Hepatocyte (in vitro differentiated cells): Measurements from ENCODE around the gene PRELID1. TPM values are rescaled to one million over a fixed set of nuclear protein-coding genes. Genes with fewer than 3 reads are reported as not detected.

Experiments used
- DNase-seq: peaks from one replicate; pipeline ENCODE4 v3.0.0-alpha.2; 2016; ENCODE audit warnings: low spot score
- H2AFZ ChIP-seq: fragments of 200-600 bp; sonication (generic); 2 replicates; pipeline ENCODE4 v1.6.0; 2016; ENCODE audit warnings: antibody characterized with exemption, mild to moderate bottlenecking
- H3K27ac ChIP-seq: fragments of 200-600 bp; sonication (generic); 2 replicates; pipeline ENCODE4 v1.5.1; 2016; ENCODE audit warnings: mild to moderate bottlenecking
- H3K27me3 ChIP-seq: fragments of 200-600 bp; sonication (generic); 2 replicates; pipeline ENCODE4 v1.6.1; 2016
- H3K36me3 ChIP-seq: fragments of 200-600 bp; sonication (generic); replicated peaks from 2 replicates; pipeline ENCODE4 v1.5.1; 2016; ENCODE audit warnings: low read depth; ENCODE audit not compliant: insufficient read depth
- H3K4me1 ChIP-seq: fragments of 200-600 bp; sonication (generic); 2 replicates; pipeline ENCODE4 v1.5.1; 2016; ENCODE audit warnings: mild to moderate bottlenecking, moderate library complexity; ENCODE audit not compliant: insufficient read depth
- H3K4me2 ChIP-seq: fragments of 200-600 bp; sonication (generic); 2 replicates; pipeline ENCODE4 v1.6.0; 2016
- H3K4me3 ChIP-seq: fragments of 200-600 bp; sonication (generic); 2 replicates; pipeline ENCODE4 v1.5.1; 2016; ENCODE audit warnings: mild to moderate bottlenecking
- H3K79me2 ChIP-seq: fragments of 200-600 bp; sonication (generic); 2 replicates; pipeline ENCODE4 v1.6.0; 2017; ENCODE audit warnings: mild to moderate bottlenecking
- H3K9me2 ChIP-seq: fragments of 200-600 bp; sonication (generic); replicated peaks from 2 replicates; pipeline ENCODE4 v1.6.0; 2017; ENCODE audit warnings: mild to moderate bottlenecking; ENCODE audit not compliant: insufficient read depth
- H3K9me3 ChIP-seq: fragments of 200-600 bp; sonication (generic); 2 replicates; pipeline ENCODE4 v1.5.1; 2016; ENCODE audit warnings: low read depth, mild to moderate bottlenecking
- H4K20me1 ChIP-seq: fragments of 200-600 bp; sonication (generic); 2 replicates; pipeline ENCODE4 v1.6.0; 2016; ENCODE audit warnings: mild to moderate bottlenecking; ENCODE audit not compliant: insufficient read depth, poor library complexity, severe bottlenecking
- CTCF ChIP-seq: fragments of 200-600 bp; sonication (generic); IDR thresholded peaks from 2 replicates; pipeline ENCODE4 v1.5.1; 2016; ENCODE audit warnings: antibody characterized with exemption, mild to moderate bottlenecking; ENCODE audit not compliant: poor library complexity
- EZH2 ChIP-seq: fragments of 200-600 bp; sonication (generic); IDR thresholded peaks from 2 replicates; pipeline ENCODE4 v1.6.1; 2016; ENCODE audit warnings: antibody characterized with exemption, mild to moderate bottlenecking, borderline replicate concordance
- EZH2phosphoT487 ChIP-seq: fragments of 200-600 bp; sonication (generic); IDR thresholded peaks from one replicate; pipeline ENCODE4 v1.6.1; 2018; ENCODE audit warnings: antibody characterized with exemption, mild to moderate bottlenecking, low read depth, moderate library complexity; ENCODE audit not compliant: unreplicated experiment, severe bottlenecking
- WGBS: methylation state at CpG from one replicate; pipeline ENCODE4 v1.1.6; 2016; ENCODE audit warnings: low lambda C conversion rate; ENCODE audit errors: missing lambda C conversion rate; 5-methylcytosine and 5-hydroxymethylcytosine counted together
- polyA plus RNA-seq: library from polyadenylated mRNA; unstranded; fragments of >200 nt; fragmentation: Nextera tagmentation; extraction: Ambion mirVana; gene quantifications from 2 replicates; pipeline ENCODE4 v1.2.1, GENCODE V29; 2016
- total RNA-seq: library from RNA; depleted of rRNA; stranded (reverse); fragments of >200 nt; gene quantifications from 2 replicates; pipeline ENCODE4 v1.2.3, GENCODE V29; 2014

PRELID1 gene
- total and polyA plus RNA-seq, 2 experiments from 2014 or later = 228 to 282 TPM

GRCh38 chr5:177309351-177310191, 6.0 kb downstream of the PRELID1 start:
- peak; percentile 79 for DNase-seq
- no peaks in the 10 kb centered on the region for H3K27me3 ChIP-seq
- peaks cover 23% of the 10 kb centered on the region for H3K4me1 ChIP-seq
- no peak overlapping the region for H3K4me3 ChIP-seq
- no peak for TF ChIP-seq EZH2phosphoT487
- TF ChIP-seq CTCF = peak; percentile 73
- no peaks in the 10 kb centered on the region for H3K36me3 ChIP-seq
- no peak overlapping the region for H3K27ac ChIP-seq
- WGBS = 85% methylated on average over 10 of the region's 10 CpGs
- H3K4me2 ChIP-seq = peak overlapping the region; percentile 98
- peaks cover 7% of the 10 kb centered on the region for H4K20me1 ChIP-seq
- no peaks in the 10 kb centered on the region for H3K9me3 ChIP-seq
- H3K9me2 ChIP-seq = no peaks in the 10 kb centered on the region
- H3K79me2 ChIP-seq = peaks cover 38% of the 10 kb centered on the region
- H2AFZ ChIP-seq = no peak overlapping the region

- no peak for TF ChIP-seq CTCF
- TF ChIP-seq EZH2phosphoT487 = no peak
- TF ChIP-seq EZH2 = no peak
- Histone ChIP-seq H3K27me3 (no peaks in the 10 kb centered on the region), H3K36me3 (no peaks in the 10 kb centered on the region), H3K4me1 (peaks cover 23% of the 10 kb centered on the region), H3K9me2 (no peaks in the 10 kb centered on the region), H4K20me1 (peaks cover 4% of the 10 kb centered on the region), H3K4me3 (no peak overlapping the region), H2AFZ (no peak overlapping the region), H3K4me2 (peak overlapping the region; percentile 98), H3K79me2 (peaks cover 31% of the 10 kb centered on the region), H3K27ac (no peak overlapping the region), H3K9me3 (no peaks in the 10 kb centered on the region)
- 95% methylated on average over 13 of the region's 13 CpGs for WGBS
- no peak for DNase-seq
Measured at GRCh38 chr5:177310332-177310731, 6.7 kb downstream of the PRELID1 start.

- Histone ChIP-seq H2AFZ (no peak overlapping the region), H3K4me2 (peak overlapping the region; percentile 98), H3K27me3 (no peaks in the 10 kb centered on the region), H3K9me2 (no peaks in the 10 kb centered on the region), H3K79me2 (peaks cover 25% of the 10 kb centered on the region), H3K4me3 (no peak overlapping the region), H3K27ac (no peak overlapping the region), H3K36me3 (no peaks in the 10 kb centered on the region), H4K20me1 (no peaks in the 10 kb centered on the region), H3K9me3 (no peaks in the 10 kb centered on the region), H3K4me1 (peaks cover 18% of the 10 kb centered on the region)
- DNase-seq = no peak
- WGBS = 31% methylated on average over 10 of the region's 20 CpGs
- TF ChIP-seq CTCF (no peak), EZH2 (no peak), EZH2phosphoT487 (no peak)
Measured at GRCh38 chr5:177310757-177311391, 7.3 kb downstream of the PRELID1 start.
